KG1 (cell line): Measurements from ENCODE around the gene NXNL1.

Experiments
- DNase-seq: peaks from one replicate; lab custom pipeline; 2025; lab: John Stamatoyannopoulos, UW

Gene NXNL1

GRCh38 chr19:17419621-17420474 lies 40.9 kb downstream of the NXNL1 start, which contains the start of gene MVB12A:
Gene MVB12A, plus strand, starts transcription at chr19:17420047. Its CDS starts 89 bp downstream, at chr19:17420136.
- peak; percentile 94 for DNase-seq

DNA sequence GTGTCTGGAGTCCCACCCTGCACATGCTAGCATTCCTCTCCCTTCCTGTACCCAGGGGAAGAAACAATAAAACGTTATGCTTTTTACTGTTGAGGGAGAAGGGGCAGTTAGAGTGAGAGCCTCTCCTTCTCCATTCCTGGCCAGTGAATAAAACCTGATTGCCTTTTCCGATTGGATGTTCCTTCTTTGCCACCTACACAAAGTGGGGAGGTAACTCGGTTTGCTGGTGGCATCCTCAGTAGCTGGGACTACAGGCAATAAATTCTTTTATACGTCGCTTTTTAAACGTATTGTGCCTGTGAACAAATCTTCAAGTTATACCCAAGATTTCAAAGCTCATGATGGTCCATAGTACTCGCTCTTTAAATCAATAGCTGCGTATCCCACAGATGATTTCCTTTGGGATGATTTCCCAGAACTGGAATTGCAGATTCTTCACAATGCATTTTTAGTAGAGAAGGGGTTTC lies 41.5 kb downstream of the NXNL1 start:
- no peak for DNase-seq

DNA sequence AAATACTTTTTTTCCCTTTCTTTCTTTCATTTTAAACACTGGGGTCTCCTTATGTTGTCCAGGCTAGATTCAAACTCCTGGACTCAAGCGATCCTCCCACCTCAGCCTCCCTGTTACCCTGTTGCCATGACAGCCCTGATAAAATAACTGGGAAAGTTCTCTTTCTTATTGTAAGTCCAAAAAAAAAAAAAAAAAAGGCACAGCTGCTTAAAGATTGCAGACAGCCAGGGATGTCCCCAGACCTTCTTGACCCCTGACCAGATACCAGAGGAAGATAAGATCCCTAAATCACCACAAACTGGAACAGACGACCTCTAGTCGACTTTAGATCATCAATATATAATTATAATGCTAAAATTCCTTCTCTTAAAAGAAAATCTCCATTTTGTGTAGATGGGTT lies 42.0 kb downstream of the NXNL1 start:
- DNase-seq = no peak

DNA sequence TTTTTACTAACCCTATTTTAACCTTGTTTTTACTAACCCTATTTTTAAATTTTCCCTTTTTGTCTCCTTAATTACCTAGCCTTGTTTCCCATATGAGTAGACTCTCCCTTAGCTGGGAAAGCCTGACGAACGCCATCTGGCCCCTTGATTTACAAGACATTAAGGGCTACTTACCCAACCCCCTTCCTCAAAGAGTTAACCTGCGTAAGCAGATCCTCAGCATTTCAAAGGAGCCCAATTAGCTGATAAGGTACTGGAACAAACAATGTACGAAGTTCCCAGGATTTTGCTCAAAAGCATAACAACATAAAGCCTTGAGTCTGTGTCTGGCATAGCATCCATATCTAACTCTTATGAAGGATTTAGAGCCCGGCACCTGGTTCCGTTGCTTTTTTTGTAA lies 45.6 kb downstream of the NXNL1 start:
- DNase-seq = no peak

GRCh38 chr19:17414097-17414496 lies 46.6 kb downstream of the NXNL1 start:
- DNase-seq = no peak

GRCh38 chr19:17411801-17412200 lies 48.9 kb downstream of the NXNL1 start:
- no peak for DNase-seq

DNA sequence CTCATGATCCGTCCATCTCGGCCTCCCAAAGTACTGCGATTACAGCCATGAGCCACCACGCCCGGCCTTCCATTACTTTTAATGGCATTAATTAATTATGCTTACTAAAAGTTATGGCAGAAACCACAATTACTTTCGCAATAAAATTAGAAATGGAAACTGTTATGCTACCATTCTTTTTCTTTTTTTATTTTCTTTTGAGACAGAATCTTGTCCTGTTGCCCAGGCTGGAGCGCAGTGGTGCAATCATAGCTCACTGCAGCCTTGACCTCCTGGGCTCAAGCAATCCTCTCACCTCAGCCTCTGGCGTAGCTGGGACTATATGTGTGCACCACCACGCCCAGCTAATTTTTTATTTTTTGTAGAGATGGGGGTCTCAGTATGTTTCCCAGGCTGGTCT lies 50.7 kb downstream of the NXNL1 start:
- no peak for DNase-seq

DNA sequence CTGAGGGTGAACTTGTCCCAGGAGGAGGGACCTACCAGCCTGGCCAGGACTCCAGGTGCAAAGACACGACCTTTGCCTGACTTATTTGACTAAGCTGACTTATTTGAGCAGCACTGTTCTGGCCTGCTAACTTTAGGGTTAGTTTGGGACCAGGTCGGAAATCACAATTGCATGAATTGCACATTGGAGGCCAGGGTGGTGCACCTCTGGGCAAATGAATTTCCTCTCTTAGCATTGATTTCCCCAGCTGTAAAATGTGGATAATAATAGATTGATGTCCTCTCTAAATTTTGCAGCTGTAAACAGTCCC lies 53.9 kb downstream of the NXNL1 start:
- no peak for DNase-seq

DNA sequence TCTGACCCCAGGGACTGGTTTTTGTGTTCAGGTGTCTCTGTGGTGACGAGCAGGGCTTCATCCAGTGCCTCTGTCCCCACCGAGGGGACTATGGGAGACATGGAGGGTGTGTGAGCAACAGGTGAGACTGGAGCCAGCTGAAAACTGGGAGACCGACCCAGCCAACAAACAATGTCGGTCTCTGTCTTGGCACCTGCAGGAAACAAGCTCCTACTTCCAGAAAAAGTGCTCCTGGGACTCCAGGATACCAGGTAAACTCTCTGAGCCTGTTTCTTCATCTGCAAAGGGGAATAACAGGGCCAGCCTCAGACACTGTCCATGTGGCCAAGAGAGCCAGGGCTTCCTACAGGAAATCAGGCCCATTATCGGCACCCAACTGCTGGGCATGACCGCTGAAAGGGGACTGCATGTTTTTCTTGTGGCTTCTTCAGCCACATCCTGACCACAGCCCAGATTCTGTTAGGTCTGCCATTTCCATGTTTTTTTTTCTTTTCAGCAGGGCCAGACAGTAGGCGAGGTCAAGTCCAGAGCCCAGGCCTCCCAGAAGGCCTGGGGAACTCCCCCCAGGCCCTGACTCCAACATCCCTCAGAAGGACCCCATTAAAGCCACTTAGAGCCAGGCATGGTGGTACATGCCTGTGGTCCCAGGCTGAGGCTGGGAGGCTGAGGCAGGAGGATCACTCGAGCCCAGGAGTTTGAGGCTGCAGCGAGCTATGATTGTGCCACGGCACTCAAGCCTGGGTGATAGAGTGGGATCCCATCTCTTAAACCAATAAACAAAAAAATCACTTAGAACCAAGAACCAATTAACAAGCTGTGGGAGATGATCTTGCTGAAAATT lies 54.5 kb downstream of the NXNL1 start:
- peak; percentile 30 for DNase-seq
